Measurements from ENCODE around the gene IQGAP3. TPM values are rescaled to one million over a fixed set of nuclear protein-coding genes. Genes with fewer than 3 reads are reported as not detected.

Gene IQGAP3
- total RNA-seq, 1 donor from 2014 or later = 1.7 TPM

DNA sequence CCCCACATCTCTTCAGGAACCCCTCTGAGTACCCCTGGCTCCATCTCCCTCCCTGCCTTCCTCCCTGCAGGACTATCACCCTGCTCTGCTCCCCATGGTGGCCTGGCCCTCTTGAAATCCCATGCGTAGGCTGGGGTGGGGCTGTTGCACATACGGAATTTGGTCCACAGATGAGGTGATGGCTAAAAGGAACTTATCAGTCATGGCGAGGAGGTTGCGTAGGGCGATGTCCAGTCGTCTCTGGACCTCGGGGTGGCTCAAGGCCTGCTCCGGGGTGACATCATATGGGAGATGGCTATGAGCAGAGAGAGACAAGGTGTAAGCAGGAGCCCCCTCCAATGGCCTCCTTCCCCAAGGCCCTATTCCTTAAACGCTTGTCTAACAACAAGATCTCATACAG lies 35.3 kb downstream of the IQGAP3 start:
- TF ChIP-seq, protein P1, sequence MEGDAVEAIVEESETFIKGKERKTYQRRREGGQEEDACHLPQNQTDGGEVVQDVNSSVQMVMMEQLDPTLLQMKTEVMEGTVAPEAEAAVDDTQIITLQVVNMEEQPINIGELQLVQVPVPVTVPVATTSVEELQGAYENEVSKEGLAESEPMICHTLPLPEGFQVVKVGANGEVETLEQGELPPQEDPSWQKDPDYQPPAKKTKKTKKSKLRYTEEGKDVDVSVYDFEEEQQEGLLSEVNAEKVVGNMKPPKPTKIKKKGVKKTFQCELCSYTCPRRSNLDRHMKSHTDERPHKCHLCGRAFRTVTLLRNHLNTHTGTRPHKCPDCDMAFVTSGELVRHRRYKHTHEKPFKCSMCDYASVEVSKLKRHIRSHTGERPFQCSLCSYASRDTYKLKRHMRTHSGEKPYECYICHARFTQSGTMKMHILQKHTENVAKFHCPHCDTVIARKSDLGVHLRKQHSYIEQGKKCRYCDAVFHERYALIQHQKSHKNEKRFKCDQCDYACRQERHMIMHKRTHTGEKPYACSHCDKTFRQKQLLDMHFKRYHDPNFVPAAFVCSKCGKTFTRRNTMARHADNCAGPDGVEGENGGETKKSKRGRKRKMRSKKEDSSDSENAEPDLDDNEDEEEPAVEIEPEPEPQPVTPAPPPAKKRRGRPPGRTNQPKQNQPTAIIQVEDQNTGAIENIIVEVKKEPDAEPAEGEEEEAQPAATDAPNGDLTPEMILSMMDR (IDR thresholded peaks at IDR 0.05) = no peak
- no peak for DNase-seq
- Histone ChIP-seq H3K9me3 (no peaks in the 10 kb centered on the region), H3K4me1 (no peaks in the 10 kb centered on the region), H3K27me3 (ENCODE audit: low read depth) (no peaks in the 10 kb centered on the region), H3K36me3 (no peaks in the 10 kb centered on the region), H3K27ac (no peak overlapping the region), H3K4me3 (no peak overlapping the region)
- intact Hi-C loops (cut with DNase I) = no loop called here
- no peak for ATAC-seq

DNA sequence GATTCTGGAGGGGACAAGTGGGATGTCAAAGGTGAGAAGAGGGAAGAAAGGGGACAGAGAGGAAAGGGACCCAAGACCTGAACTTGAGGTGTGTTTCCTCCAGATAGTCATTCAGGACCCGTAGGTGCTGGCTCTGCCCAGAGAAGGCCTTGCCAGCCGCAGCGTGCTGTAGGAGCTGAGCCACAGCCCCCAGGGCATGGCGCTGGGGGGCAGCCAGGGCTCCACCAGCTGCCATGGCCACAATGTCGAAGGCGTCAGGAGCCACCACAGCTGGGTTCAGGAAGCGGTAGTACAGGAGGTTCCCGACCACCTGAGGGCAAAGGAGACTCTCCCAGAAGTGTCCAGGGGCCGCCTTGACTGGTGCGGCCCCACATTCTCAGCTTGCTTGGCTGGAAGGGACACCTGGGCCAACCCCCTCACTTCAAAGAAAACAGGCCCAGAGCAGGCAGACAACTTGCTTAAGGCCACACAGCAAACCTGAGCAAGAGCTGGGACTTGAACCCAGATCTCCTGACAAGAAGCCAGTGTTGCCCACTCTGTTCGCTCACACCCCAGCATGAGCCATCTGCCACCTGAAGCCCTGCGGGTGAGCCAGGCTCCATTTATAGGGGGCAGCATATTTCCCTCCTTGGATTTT lies 37.8 kb downstream of the IQGAP3 start:
- H3K4me3 ChIP-seq = no peak overlapping the region
- no peaks in the 10 kb centered on the region for H3K9me3 ChIP-seq
- H3K4me1 ChIP-seq = no peaks in the 10 kb centered on the region
- H3K27ac ChIP-seq = no peak overlapping the region
- intact Hi-C loops (cut with DNase I) = no loop called here
- TF ChIP-seq, protein P1 (IDR thresholded peaks at IDR 0.05) = no peak
- H3K36me3 ChIP-seq = no peaks in the 10 kb centered on the region
- DNase-seq (no peak), ATAC-seq (no peak)
- H3K27me3 ChIP-seq (ENCODE audit: low read depth) = no peaks in the 10 kb centered on the region

DNA sequence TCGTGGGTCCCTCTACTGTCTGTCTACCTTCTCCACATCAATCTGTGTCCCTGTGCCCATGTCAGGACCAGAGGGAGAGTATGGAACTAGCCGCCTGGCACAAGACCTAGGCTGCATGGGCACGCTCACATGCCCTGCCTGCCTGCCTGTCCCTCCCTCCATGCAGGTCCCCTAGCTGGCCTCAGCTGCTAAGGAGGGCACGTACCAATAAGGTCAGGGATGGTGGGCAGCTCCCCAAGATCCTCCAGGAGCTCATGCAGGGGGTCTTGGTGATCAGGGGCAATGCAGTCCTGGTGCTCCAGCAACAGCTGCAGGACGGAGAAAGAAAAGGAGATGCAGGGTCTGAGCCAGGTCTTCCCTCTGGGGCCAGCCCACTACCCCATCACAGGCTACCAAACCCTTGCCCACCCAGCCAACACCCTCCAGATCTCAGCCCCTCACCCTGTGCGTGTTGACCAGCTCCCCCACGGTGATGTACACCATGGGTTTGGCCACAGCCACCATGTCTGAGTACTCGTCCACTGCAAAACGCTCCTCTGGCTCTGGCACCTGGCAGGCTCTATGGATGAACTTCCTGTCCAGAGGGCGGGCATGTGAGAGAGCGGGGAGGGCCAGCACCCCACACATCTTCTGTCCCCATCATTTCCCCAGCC lies 38.7 kb downstream of the IQGAP3 start:
- TF ChIP-seq, protein P1 (IDR thresholded peaks at IDR 0.05) = no peak
- no peaks in the 10 kb centered on the region for H3K4me1 ChIP-seq
- H3K27me3 ChIP-seq (ENCODE audit: low read depth) = no peaks in the 10 kb centered on the region
- ATAC-seq (no peak), DNase-seq (no peak)
- H3K36me3 ChIP-seq = no peaks in the 10 kb centered on the region
- no peaks in the 10 kb centered on the region for H3K9me3 ChIP-seq
- no peak overlapping the region for H3K27ac ChIP-seq
- intact Hi-C loops (cut with DNase I) = no loop called here
- H3K4me3 ChIP-seq = no peak overlapping the region

DNA sequence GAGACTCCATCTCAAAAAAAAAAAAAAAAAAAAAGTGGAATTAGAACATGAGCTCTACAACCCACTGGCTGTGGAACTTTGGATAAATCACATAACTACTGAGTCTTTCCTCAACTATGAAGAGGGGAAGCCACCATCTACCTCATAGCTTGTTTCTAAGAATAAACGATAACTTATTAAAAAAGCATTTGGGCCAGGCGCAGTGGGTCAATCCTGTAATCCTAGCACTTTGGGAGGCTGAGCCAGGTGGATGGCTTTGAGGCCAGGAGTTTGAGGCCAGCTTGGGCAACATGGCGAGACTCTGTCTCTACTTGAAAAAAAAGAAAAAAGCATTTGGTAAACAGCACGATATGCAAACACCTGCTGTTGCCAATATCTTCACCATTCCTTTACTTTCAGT lies 40.0 kb downstream of the IQGAP3 start:
- TF ChIP-seq, protein P1 (IDR thresholded peaks at IDR 0.05) = no peak
- no peaks in the 10 kb centered on the region for H3K9me3 ChIP-seq
- ATAC-seq = no peak
- no peaks in the 10 kb centered on the region for H3K27me3 ChIP-seq (ENCODE audit: low read depth)
- no peaks in the 10 kb centered on the region for H3K36me3 ChIP-seq
- H3K4me3 ChIP-seq = no peak overlapping the region
- H3K27ac ChIP-seq = no peak overlapping the region
- intact Hi-C loops (cut with DNase I) = no loop called here
- peaks cover 5% of the 10 kb centered on the region for H3K4me1 ChIP-seq
- DNase-seq = no peak

DNA sequence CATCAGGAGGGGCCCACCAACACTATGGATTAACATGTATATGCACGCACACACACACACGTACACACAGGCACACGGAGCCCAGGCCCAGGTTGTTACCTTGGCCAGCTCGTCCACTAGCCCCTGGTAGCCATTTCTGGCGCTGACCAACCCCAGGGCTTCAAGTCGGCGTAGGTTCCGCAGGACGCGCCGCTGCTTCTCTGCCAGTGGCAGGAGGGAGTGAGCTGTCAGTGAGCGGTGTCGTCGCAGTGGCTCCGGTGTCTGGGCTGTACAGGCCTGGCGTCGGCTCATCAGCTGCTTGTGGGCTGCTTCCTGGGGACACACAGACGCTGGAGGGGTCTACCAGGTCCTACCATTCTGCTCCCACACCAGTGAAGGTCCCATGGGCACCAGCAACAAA lies 42.4 kb downstream of the IQGAP3 start:
- ATAC-seq (no peak), DNase-seq (no peak)
- TF ChIP-seq, protein P1 (IDR thresholded peaks at IDR 0.05) = no peak
- Histone ChIP-seq H3K4me3 (no peak overlapping the region), H3K27me3 (ENCODE audit: low read depth) (no peaks in the 10 kb centered on the region), H3K4me1 (peaks cover 12% of the 10 kb centered on the region), H3K9me3 (no peaks in the 10 kb centered on the region), H3K27ac (no peak overlapping the region), H3K36me3 (no peaks in the 10 kb centered on the region)
- intact Hi-C loops (cut with DNase I) = no loop called here
